Embryonic facial prominence (tissue), 1 donor: ENCODE data around the gene PCDHGA7.
"Not testable (repeated sequence)": the region's sequence is repeated elsewhere in the genome, so short reads cannot be mapped to it uniquely, and the experiment has no call there.

Experiments
- DNase-seq: peaks from one replicate; pipeline ENCODE4 v3.0.0-alpha.2; 2016; ENCODE audit errors: extremely low spot score

The PCDHGA7 gene

GRCh38 chr5:141430332-141431113 is 48.0 kb downstream of the PCDHGA7 start, which contains the start of gene PCDHGA12:
PCDHGA12 (plus strand) TSS chr5:141430507; CDS start chr5:141430760, 253 bp downstream.
- no peak for DNase-seq

GRCh38 chr5:141431286-141431685 is 48.7 kb downstream of the PCDHGA7 start:
- DNase-seq: no peak

GRCh38 chr5:141432308-141432707 is 49.8 kb downstream of the PCDHGA7 start:
- not testable (repeated sequence) for DNase-seq

- DNase-seq: not testable (repeated sequence)
These were observed 50.2 kb downstream of the PCDHGA7 start for GRCh38 chr5:141432726-141433125.

GRCh38 chr5:141434006-141434405 is 51.5 kb downstream of the PCDHGA7 start:
- DNase-seq: no peak
